ENCODE results near the gene MGAT5.

The MGAT5 gene

DNA sequence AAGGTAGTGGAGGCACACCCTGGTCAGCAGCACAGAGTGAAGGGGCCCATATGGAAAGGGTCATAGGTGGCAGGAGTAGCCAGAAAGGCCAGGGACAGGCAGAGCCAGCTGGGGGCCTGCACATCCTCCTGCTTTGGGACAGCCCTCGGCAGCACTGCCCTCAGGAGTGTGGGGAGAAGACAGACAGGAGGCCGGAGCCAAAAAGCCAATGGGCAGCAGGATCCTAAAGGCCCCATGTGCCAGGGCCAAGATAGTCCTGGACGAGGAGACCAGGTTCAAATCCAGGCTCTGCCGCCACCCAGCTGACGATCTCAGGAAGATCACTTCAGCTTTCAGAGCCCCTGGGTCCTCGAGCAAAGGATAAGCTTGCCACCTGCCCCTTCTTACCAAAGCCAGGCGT is 244.8 kb downstream of the MGAT5 start:
- Histone ChIP-seq H3K36me3 (ENCODE audit: control insufficient read depth, low read depth, low read length) (no peaks in the 10 kb centered on the region), H3K9ac (ENCODE audit: low read length) (no peak overlapping the region), H3K27ac (ENCODE audit: low read length) (no peak overlapping the region), H3K4me3 (ENCODE audit: low read length) (no peak overlapping the region), H3K27me3 (ENCODE audit: control insufficient read depth, insufficient read depth, low read length) (no peaks in the 10 kb centered on the region), H3K4me1 (ENCODE audit: control insufficient read depth, low read depth, low read length) (peaks cover 5% of the 10 kb centered on the region), H3K9me3 (ENCODE audit: control insufficient read depth, low read depth, low read length) (no peaks in the 10 kb centered on the region)

DNA sequence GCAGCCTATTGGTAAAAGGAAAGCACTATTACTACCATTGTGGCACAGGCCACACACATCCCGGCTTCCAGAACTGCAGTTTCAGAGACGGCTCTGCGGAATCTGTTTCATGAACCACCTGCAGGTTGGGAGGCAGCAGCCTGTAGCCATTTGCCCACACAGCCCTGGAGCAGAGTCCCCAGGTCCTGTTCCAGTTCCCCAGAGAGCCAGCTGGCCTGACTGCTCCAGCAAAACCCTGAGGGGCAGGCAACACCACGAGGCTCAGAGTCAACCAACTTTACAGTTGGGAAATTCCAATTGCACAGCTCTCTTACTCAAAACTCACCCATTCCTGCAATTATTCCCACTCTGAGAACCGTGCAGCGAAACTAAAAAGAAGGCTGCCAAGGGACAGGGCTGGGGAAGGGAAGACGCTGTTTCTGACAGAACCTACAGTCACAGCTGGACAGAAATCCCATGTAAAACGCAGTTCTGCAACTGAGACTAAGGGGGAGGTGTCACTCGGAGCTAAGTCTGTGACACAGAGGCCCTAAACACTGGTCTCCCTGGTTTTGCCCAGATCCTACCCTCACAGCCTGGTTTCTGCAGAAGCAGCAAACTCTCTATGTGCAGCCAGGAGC is 245.5 kb downstream of the MGAT5 start:
- no peaks in the 10 kb centered on the region for H3K27me3 ChIP-seq (ENCODE audit: control insufficient read depth, insufficient read depth, low read length)
- H3K36me3 ChIP-seq (ENCODE audit: control insufficient read depth, low read depth, low read length), result no peaks in the 10 kb centered on the region
- H3K4me1 ChIP-seq (ENCODE audit: control insufficient read depth, low read depth, low read length), result peaks cover 5% of the 10 kb centered on the region
- no peaks in the 10 kb centered on the region for H3K9me3 ChIP-seq (ENCODE audit: control insufficient read depth, low read depth, low read length)
- H3K9ac ChIP-seq (ENCODE audit: low read length), result no peak overlapping the region
- no peak overlapping the region for H3K27ac ChIP-seq (ENCODE audit: low read length)
- no peak overlapping the region for H3K4me3 ChIP-seq (ENCODE audit: low read length)

DNA sequence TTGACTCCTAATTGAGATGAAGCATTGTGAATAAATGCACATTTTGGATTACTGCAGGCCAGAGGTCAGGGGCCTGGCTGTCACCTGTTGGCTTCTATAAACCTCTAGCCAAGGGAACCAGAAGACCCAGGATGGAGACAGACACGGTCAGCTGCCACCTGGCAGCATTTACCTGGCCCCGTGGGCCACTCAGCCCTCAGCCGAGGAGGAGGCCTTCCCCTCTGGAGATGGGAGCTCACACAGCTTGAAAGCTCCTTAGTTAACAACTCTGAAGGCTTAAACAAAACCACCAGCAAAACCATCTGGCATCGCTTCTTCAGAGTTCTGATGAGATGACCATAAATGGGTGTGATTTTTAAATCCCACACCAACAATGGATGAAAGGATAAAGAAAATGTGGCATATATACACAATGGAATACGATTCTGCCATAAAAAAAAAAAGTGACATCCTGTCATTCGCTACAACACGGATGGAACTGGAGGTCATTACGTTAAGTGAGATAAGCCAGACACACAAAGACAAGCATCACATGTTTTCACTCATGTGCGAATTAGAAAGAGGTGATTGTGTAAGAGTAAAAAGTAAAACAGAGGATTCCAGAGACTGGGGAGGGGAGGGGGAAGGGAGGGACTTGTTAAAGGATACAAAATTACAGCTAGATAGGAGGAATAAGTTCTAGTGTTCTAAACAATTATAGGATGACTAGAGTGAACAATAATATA is 246.5 kb downstream of the MGAT5 start:
- Histone ChIP-seq H3K27me3 (ENCODE audit: control insufficient read depth, insufficient read depth, low read length) (no peaks in the 10 kb centered on the region), H3K36me3 (ENCODE audit: control insufficient read depth, low read depth, low read length) (no peaks in the 10 kb centered on the region), H3K9ac (ENCODE audit: low read length) (no peak overlapping the region), H3K4me1 (ENCODE audit: control insufficient read depth, low read depth, low read length) (peaks cover 5% of the 10 kb centered on the region), H3K27ac (ENCODE audit: low read length) (no peak overlapping the region), H3K4me3 (ENCODE audit: low read length) (no peak overlapping the region), H3K9me3 (ENCODE audit: control insufficient read depth, low read depth, low read length) (no peaks in the 10 kb centered on the region)

DNA sequence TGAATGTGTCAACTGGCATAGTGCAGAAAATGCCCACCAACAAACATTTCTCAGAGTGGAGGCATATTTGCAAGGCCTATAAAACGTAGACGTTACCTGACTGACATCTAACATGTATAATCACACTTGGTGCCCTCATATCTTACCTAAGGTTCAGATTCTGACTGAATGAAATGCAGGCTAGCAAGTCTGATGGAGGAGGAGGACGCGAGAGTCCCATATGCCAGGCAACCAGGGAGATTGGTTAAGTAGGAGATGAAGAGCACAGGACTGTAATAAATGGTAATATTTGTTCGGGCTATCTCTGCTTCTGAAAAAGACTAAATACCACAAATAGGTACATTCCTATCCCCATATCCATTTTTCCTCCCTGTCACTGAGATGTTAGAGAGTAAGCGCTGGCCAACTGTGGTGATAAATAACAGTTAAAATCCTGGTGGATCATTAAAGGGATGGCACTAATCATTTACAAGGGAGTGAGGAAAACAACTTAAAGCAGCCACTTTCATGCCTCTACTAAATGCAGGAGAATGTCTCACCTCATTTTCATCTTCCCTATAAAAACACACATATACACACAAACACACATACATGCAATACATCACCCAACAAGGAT is 247.7 kb downstream of the MGAT5 start:
- Histone ChIP-seq H3K27me3 (ENCODE audit: control insufficient read depth, insufficient read depth, low read length) (no peaks in the 10 kb centered on the region), H3K27ac (ENCODE audit: low read length) (no peak overlapping the region), H3K9me3 (ENCODE audit: control insufficient read depth, low read depth, low read length) (no peaks in the 10 kb centered on the region), H3K36me3 (ENCODE audit: control insufficient read depth, low read depth, low read length) (no peaks in the 10 kb centered on the region), H3K4me3 (ENCODE audit: low read length) (no peak overlapping the region), H3K9ac (ENCODE audit: low read length) (no peak overlapping the region), H3K4me1 (ENCODE audit: control insufficient read depth, low read depth, low read length) (peaks cover 5% of the 10 kb centered on the region)

DNA sequence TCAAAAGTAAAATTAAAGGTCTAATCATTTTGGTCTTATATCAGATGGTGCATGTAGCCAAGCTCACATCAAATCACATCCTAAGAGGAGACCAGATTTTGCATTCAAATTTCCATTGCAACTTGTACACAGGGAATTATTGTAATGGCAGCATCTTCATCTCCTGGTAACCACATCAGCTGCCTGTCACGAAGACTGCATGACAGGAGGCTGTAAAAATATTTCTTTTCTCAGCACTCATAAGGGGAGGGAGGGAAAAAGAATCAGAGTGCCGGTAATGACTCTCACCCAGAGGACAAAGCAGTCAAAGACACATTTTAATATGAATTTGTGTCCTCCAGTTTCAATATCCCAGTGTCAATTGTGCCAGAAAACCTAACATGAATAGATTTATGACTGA is 248.2 kb downstream of the MGAT5 start:
- H3K9ac ChIP-seq (ENCODE audit: low read length), result no peak overlapping the region

More for the DNA sequence above, 248.2 kb downstream of the MGAT5 start:
- Histone ChIP-seq H3K9me3 (ENCODE audit: control insufficient read depth, low read depth, low read length) (no peaks in the 10 kb centered on the region), H3K4me3 (ENCODE audit: low read length) (no peak overlapping the region), H3K27me3 (ENCODE audit: control insufficient read depth, insufficient read depth, low read length) (no peaks in the 10 kb centered on the region), H3K36me3 (ENCODE audit: control insufficient read depth, low read depth, low read length) (no peaks in the 10 kb centered on the region), H3K4me1 (ENCODE audit: control insufficient read depth, low read depth, low read length) (peaks cover 5% of the 10 kb centered on the region), H3K27ac (ENCODE audit: low read length) (no peak overlapping the region)
